AG10803 (cell line): ENCODE data around the gene ADCY5.

Experiments used
- DNase-seq: peaks from one replicate; pipeline ENCODE4 v3.0.0; 2010; ENCODE audit warnings: low read depth
- H3K4me3 ChIP-seq: 2 replicates; pipeline ENCODE4 v1.5.1; 2011; ENCODE audit warnings: mild to moderate bottlenecking, low read length, control low read depth
- CTCF ChIP-seq: conservative IDR thresholded peaks from 2 replicates; pipeline ENCODE4 v1.5.1; 2011; ENCODE audit warnings: mild to moderate bottlenecking, low read length, control low read depth, inconsistent platforms

ADCY5 gene

GRCh38 chr3:123430266-123430665, 18.6 kb downstream of the ADCY5 start:
- TF ChIP-seq CTCF, result no peak
- no peak for DNase-seq
- H3K4me3 ChIP-seq, result no peak overlapping the region

DNA sequence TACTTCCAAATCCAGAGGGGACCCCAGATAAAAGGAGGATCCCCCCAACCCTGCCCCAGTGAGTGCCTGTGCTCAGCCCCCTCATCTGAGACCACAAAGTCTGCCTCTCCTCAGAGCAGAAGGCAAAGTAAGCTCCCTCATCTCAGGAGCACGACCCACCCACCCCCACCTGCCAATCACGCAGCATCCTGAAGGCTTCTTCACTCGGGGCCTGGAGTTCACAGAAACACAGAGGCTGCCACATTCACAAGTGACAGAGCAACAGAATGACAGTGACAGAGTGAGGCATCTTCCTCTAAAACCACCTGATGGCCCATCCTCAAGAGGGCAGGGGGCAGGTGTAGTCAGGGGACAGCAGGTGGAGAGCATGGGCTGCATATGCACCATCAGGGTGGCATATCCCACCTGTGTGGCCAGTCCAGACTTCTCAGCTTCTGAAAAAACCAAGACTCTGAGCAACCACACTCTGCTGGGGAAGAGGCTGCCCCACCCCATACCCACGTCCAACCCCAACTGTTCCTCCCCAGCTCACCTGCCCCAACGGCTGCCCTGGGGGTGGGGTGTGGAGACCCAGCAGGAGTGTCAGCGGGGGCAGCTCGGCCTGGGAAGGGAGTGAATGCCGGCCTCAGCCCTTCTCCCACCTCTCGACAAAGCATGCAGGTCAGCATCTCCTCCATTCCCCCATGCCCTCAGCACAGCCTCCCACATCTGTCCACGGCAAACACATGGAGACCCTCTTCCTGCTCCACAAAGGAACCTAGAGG, 19.3 kb downstream of the ADCY5 start:
- TF ChIP-seq CTCF, result no peak
- H3K4me3 ChIP-seq, result no peak overlapping the region
- no peak for DNase-seq

GRCh38 chr3:123424999-123425712, 23.7 kb downstream of the ADCY5 start:
- no peak overlapping the region for H3K4me3 ChIP-seq
- DNase-seq, result no peak
- TF ChIP-seq CTCF, result no peak

- no peak for DNase-seq
- no peak for TF ChIP-seq CTCF
- no peak overlapping the region for H3K4me3 ChIP-seq
Measured at GRCh38 chr3:123424321-123424998, 24.4 kb downstream of the ADCY5 start.

GRCh38 chr3:123423806-123424205, 25.1 kb downstream of the ADCY5 start:
- DNase-seq, result no peak
- no peak for TF ChIP-seq CTCF
- no peak overlapping the region for H3K4me3 ChIP-seq

- no peak for TF ChIP-seq CTCF
- no peak for DNase-seq
- H3K4me3 ChIP-seq, result no peak overlapping the region
Measured at GRCh38 chr3:123423031-123423430, 25.9 kb downstream of the ADCY5 start.
